Duodenal mucosa (tissue), 2 donors: ENCODE measurements around the gene PRKCG.
A peak's percentile ranks its signal among the peaks of the same experiment; 100 is the strongest.
"Not testable (repeated sequence)": the region's sequence is repeated elsewhere in the genome, so short reads cannot be mapped to it uniquely, and the experiment has no call there.

ENCODE experiments used
- H3K27ac ChIP-seq: one replicate; pipeline ENCODE4 v1.7.0; 2013; ENCODE audit warnings: low read depth, low read length
- H3K27me3 ChIP-seq, 2 donors: one replicate each; pipeline ENCODE4 v1.7.0; 2013; ENCODE audit warnings: low read length in 2 of 2, control low read depth in 1 of 2; ENCODE audit not compliant: insufficient read depth in 2 of 2, control insufficient read depth in 1 of 2
- H3K36me3 ChIP-seq, 2 donors: one replicate each; pipeline ENCODE4 v1.7.0; 2013; ENCODE audit warnings: low read length in 2 of 2, control low read depth in 1 of 2; ENCODE audit not compliant: insufficient read depth in 2 of 2, control insufficient read depth in 1 of 2
- H3K4me1 ChIP-seq, 2 donors: one replicate each; pipeline ENCODE4 v1.7.0; 2013; ENCODE audit warnings: low read length in 2 of 2, control low read depth in 1 of 2; ENCODE audit not compliant: insufficient read depth in 2 of 2, control insufficient read depth in 1 of 2
- H3K4me3 ChIP-seq, 2 donors: one replicate each; pipeline ENCODE4 v1.7.0; 2013; ENCODE audit warnings: low read length in 2 of 2, low read depth in 1 of 2
- H3K9ac ChIP-seq, 2 donors: one replicate each; pipeline ENCODE4 v1.7.0; 2013; ENCODE audit warnings: low read length in 2 of 2, low read depth in 1 of 2
- H3K9me3 ChIP-seq, 2 donors: one replicate each; pipeline ENCODE4 v1.7.0; 2013; ENCODE audit warnings: low read length in 2 of 2, control low read depth in 1 of 2; ENCODE audit not compliant: control insufficient read depth in 1 of 2

PRKCG gene

DNA sequence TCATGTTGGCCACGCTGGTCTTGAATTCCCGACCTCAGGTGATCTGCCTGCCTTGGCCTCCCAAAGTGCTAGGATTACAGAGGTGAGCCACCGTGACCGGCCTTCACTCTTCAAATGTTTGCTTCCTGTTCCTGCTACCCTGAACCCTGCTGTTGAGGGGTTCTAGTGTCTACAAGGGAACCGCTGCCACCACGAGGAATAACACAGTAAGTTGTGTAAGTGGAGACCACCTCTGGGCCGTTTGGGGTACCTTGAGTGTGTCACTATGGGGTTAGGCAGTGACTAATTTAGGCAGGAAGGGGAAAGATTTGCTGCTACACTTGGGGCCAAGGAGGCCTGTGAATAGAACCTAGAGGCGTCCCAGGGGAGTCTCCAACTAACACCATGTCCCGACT, 16.5 kb upstream of the PRKCG start:
- Histone ChIP-seq H3K9ac (peak overlapping the region; percentile 63 to 64), H3K4me1 (peaks cover 24 to 35% of the 10 kb centered on the region in 2 donors), H3K36me3 (no peaks in the 10 kb centered on the region), H3K27ac (no peak overlapping the region), H3K9me3 (no peaks in the 10 kb centered on the region), H3K27me3 (no peaks in the 10 kb centered on the region), H3K4me3 (peak overlapping the region; percentile 53 to 56)

GRCh38 chr19:53865918-53866864, 15.8 kb upstream of the PRKCG start:
- no peaks in the 10 kb centered on the region for H3K9me3 ChIP-seq
- peaks cover 27 to 37% of the 10 kb centered on the region in 2 donors for H3K4me1 ChIP-seq
- no peaks in the 10 kb centered on the region for H3K36me3 ChIP-seq
- peak overlapping the region; percentile 63 to 64 for H3K9ac ChIP-seq
- peak overlapping the region; percentile 79 for H3K27ac ChIP-seq
- no peaks in the 10 kb centered on the region for H3K27me3 ChIP-seq
- peak overlapping the region; percentile 56 to 65 for H3K4me3 ChIP-seq

- H3K4me1 ChIP-seq = peaks cover 27 to 41% of the 10 kb centered on the region in 2 donors
These were observed 15.2 kb upstream of the PRKCG start for GRCh38 chr19:53866865-53867224.

GRCh38 chr19:53867225-53868090, 14.5 kb upstream of the PRKCG start, which contains the start of gene MYADM:
MYADM (plus strand) TSS chr19:53867883; CDS start chr19:53873530, 5,647 bp downstream.
- H3K27me3 ChIP-seq = no peaks in the 10 kb centered on the region
- H3K4me3 ChIP-seq = peak within 1 kb of the TSS; percentile 68 to 84
- H3K4me1 ChIP-seq = peaks cover 27 to 45% of the 10 kb centered on the region in 2 donors
- no peaks in the 10 kb centered on the region for H3K9me3 ChIP-seq
- peak within 1 kb of the TSS; percentile 70 to 85 for H3K9ac ChIP-seq
- peak within 1 kb of the TSS; percentile 90 for H3K27ac ChIP-seq
- H3K36me3 ChIP-seq = no peaks in the 10 kb centered on the region

More at GRCh38 chr19:53866865-53867224, 15.2 kb upstream of the PRKCG start:
- H3K4me3 ChIP-seq = peak overlapping the region; percentile 57 to 65
- H3K36me3 ChIP-seq = no peaks in the 10 kb centered on the region
- H3K27ac ChIP-seq = peak overlapping the region; percentile 79
- peak overlapping the region; percentile 57 to 64 for H3K9ac ChIP-seq
- no peaks in the 10 kb centered on the region for H3K27me3 ChIP-seq
- no peaks in the 10 kb centered on the region for H3K9me3 ChIP-seq

DNA sequence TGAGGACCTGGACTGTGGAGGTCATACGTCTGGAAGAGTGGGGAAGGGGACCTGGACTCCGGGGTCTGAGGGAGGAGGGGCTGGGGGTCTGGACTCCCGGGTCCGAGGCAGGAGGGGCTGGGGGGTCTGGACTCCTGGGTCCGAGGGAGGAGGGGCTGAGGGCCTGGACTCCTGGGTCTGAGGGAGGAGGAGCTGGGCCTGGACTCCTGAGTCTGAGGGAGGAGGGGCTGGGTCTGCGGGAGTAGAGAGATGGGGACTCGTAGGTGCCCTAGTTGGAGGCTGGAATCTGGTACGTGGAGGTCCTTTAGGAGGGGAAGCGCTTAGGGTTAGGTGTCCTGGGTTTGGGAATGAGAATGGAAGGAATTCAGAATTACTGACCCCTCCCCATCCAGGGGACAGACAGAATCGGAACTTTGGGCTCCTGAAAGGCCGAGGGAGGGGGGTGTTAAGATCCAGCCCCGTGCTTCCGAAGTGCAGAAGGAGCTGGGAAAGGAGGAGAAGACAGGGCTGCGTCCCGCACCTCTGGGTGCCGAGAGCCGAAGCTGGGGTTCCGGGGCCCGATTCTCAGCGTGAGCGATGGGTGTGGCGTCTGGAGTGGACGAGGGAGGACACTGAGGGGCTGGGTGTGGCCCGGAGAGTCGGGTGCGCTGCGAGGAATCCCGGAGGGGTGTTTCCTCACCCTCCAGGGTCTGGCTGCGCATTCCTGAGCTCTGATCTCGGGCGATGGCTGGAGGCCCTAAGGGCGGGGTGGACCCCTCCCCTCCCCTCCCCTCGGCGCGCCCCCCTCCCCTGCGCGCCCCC, 13.7 kb upstream of the PRKCG start:
- H3K4me3 ChIP-seq = peak overlapping the region; percentile 68 to 84
- no peaks in the 10 kb centered on the region for H3K27me3 ChIP-seq
- peaks cover 27 to 45% of the 10 kb centered on the region in 2 donors for H3K4me1 ChIP-seq
- H3K9ac ChIP-seq = peak overlapping the region; percentile 70 to 85
- H3K27ac ChIP-seq = peak overlapping the region; percentile 90
- H3K9me3 ChIP-seq = no peaks in the 10 kb centered on the region
- peaks cover under 1 to 2% of the 10 kb centered on the region in 2 donors for H3K36me3 ChIP-seq

GRCh38 chr19:53868892-53869804, 12.8 kb upstream of the PRKCG start:
- H3K36me3 ChIP-seq = peaks cover 9 to 11% of the 10 kb centered on the region in 2 donors
- H3K4me1 ChIP-seq = peaks cover 25 to 48% of the 10 kb centered on the region in 2 donors
- H3K9me3 ChIP-seq = no peaks in the 10 kb centered on the region
- no peaks in the 10 kb centered on the region for H3K27me3 ChIP-seq
- peak overlapping the region; percentile 90 for H3K27ac ChIP-seq
- peak overlapping the region; percentile 68 to 84 for H3K4me3 ChIP-seq
- H3K9ac ChIP-seq = peak overlapping the region; percentile 70 to 87

DNA sequence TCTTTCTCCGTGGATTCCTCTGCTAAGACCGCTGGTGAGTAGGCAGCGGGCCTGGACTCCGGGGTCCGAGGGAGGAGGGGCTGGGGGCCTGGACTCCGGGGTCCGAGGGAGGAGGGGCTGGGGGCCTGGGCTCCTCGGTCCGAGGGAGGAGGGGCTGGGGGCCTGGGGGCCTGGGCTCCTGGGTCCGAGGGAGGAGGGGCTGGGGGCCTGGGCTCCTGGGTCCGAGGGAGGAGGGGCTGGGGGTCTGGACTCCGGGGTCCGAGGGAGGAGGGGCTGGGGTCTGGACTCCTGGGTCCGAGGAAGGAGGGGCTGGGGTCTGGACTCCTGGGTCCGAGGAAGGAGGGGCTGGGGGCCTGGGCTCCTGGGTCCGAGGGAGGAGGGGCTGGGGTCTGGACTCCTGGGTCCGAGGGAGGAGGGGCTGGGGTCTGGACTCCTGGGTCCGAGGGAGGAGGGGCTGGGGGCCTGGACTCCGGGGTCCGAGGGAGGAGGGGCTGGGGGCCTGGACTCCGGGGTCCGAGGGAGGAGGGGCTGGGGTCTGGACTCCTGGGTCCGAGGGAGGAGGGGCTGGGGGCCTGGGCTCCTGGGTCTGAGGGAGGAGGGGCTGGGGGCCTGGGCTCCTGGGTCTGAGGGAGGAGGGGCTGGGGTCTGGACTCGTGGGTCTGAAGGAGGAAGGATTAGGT, 12.1 kb upstream of the PRKCG start:
- peak overlapping the region; percentile 68 to 84 for H3K4me3 ChIP-seq
- H3K9ac ChIP-seq = peak overlapping the region; percentile 64 to 70
- peaks cover 19 to 44% of the 10 kb centered on the region in 2 donors for H3K4me1 ChIP-seq
- H3K27ac ChIP-seq = peak overlapping the region; percentile 52
- H3K9me3 ChIP-seq, H3K27me3 ChIP-seq: not testable (repeated sequence)
- H3K36me3 ChIP-seq = peaks cover 15% of the 10 kb centered on the region in 2 donors

DNA sequence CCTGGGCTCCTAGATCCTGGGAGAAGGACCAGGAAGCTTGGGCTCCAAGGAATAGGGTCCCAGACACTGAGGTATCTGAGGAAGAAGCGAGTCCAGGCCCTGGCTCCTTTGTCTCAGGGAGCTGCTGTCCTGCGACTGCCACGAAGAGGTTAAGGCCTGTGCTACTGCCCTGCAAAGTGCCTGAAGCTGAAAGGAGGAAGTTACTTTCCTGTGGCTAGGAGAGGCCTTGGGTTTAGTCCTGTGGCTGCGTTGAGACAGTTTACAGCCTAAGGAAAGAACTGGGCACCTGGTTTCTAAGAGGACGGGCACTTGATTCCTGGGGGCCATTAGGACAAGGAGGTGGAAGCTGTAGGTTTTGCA, 11.5 kb upstream of the PRKCG start:
- Histone ChIP-seq H3K9me3 (no peaks in the 10 kb centered on the region), H3K27me3 (no peaks in the 10 kb centered on the region), H3K36me3 (peaks cover 16% of the 10 kb centered on the region in 2 donors), H3K4me3 (peak overlapping the region; percentile 48 to 54), H3K4me1 (peaks cover 19 to 43% of the 10 kb centered on the region in 2 donors), H3K9ac (peak overlapping the region; percentile 23 to 43), H3K27ac (peak overlapping the region; percentile 52)
